IPS-20b (cell line): ENCODE measurements around the gene CKM.
"Not testable (repeated sequence)": the region's sequence is repeated elsewhere in the genome, so short reads cannot be mapped to it uniquely, and the experiment has no call there.

ENCODE experiments used
- H3K27ac ChIP-seq: one replicate; pipeline ENCODE4 v1.5.1; 2013; ENCODE audit warnings: low read length
- H3K27me3 ChIP-seq: 2 replicates; pipeline ENCODE4 v1.6.1; 2013; ENCODE audit warnings: mild to moderate bottlenecking, low read length, inconsistent platforms; ENCODE audit not compliant: insufficient read depth
- H3K36me3 ChIP-seq: 2 replicates; pipeline ENCODE4 v1.6.1; 2013; ENCODE audit warnings: low read depth, mild to moderate bottlenecking, inconsistent platforms, low read length, moderate library complexity; ENCODE audit not compliant: insufficient read depth
- H3K4me1 ChIP-seq: 2 replicates; pipeline ENCODE4 v1.6.1; 2013; ENCODE audit warnings: mild to moderate bottlenecking, control low read depth, inconsistent platforms, low read length, moderate library complexity; ENCODE audit not compliant: insufficient read depth
- H3K4me3 ChIP-seq: 2 replicates; pipeline ENCODE4 v1.5.1; 2013; ENCODE audit warnings: mild to moderate bottlenecking, low read length, inconsistent platforms
- H3K9ac ChIP-seq: 2 replicates; pipeline ENCODE4 v1.6.1; 2013; ENCODE audit warnings: low read depth, mild to moderate bottlenecking, inconsistent platforms, low read length, moderate library complexity
- H3K9me3 ChIP-seq: 2 replicates; pipeline ENCODE4 v1.6.1; 2013; ENCODE audit warnings: mild to moderate bottlenecking, low read depth, low read length, inconsistent platforms; ENCODE audit not compliant: insufficient read depth

Gene CKM

GRCh38 chr19:45309322-45309721 is 13.4 kb downstream of the CKM start:
- H3K36me3 ChIP-seq, H3K27ac ChIP-seq, H3K4me3 ChIP-seq, H3K9ac ChIP-seq, H3K9me3 ChIP-seq, H3K4me1 ChIP-seq: not testable (repeated sequence)
- H3K27me3 ChIP-seq, result peaks cover 38% of the 10 kb centered on the region

- no peak overlapping the region for H3K9ac ChIP-seq
- H3K36me3 ChIP-seq, result no peaks in the 10 kb centered on the region
- no peaks in the 10 kb centered on the region for H3K4me1 ChIP-seq
- H3K27me3 ChIP-seq, result peaks cover 34% of the 10 kb centered on the region
- no peak overlapping the region for H3K4me3 ChIP-seq
- no peaks in the 10 kb centered on the region for H3K9me3 ChIP-seq
- no peak overlapping the region for H3K27ac ChIP-seq
Observed at GRCh38 chr19:45307361-45307760, 15.3 kb downstream of the CKM start.

- Histone ChIP-seq H3K4me1 (no peaks in the 10 kb centered on the region), H3K9me3 (no peaks in the 10 kb centered on the region), H3K27ac (no peak overlapping the region), H3K9ac (no peak overlapping the region), H3K4me3 (no peak overlapping the region), H3K36me3 (no peaks in the 10 kb centered on the region), H3K27me3 (peaks cover 34% of the 10 kb centered on the region)
Observed at GRCh38 chr19:45306518-45307027, 16.1 kb downstream of the CKM start.

DNA sequence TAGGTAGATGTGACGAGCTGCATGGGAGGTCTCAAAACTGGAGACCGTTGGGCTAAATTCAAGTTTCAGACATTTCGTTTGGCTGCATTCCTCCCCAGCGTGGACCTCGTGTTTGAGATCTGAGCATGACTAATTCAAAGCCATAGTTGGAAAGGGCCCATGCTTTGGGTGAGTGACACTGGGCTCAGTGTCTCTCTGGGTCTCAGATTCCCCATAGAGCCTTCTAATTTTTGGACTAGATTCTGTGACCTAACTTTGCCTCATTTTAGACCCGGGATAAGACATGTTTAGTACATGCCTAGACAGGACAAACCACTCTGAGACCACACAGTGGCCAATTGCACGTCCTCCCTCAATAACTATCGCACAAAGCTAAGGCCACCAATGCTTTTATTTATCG is 16.6 kb downstream of the CKM start:
- H3K36me3 ChIP-seq, result no peaks in the 10 kb centered on the region
- no peaks in the 10 kb centered on the region for H3K4me1 ChIP-seq
- no peak overlapping the region for H3K4me3 ChIP-seq
- H3K27me3 ChIP-seq, result peaks cover 34% of the 10 kb centered on the region
- no peaks in the 10 kb centered on the region for H3K9me3 ChIP-seq
- H3K27ac ChIP-seq, result no peak overlapping the region
- H3K9ac ChIP-seq, result no peak overlapping the region

- Histone ChIP-seq H3K9ac (no peak overlapping the region), H3K4me3 (no peak overlapping the region), H3K4me1 (no peaks in the 10 kb centered on the region), H3K36me3 (no peaks in the 10 kb centered on the region), H3K27me3 (peaks cover 34% of the 10 kb centered on the region), H3K27ac (no peak overlapping the region), H3K9me3 (no peaks in the 10 kb centered on the region)
Observed at GRCh38 chr19:45305421-45305820, 17.3 kb downstream of the CKM start.

- no peaks in the 10 kb centered on the region for H3K36me3 ChIP-seq
- H3K4me1 ChIP-seq, result no peaks in the 10 kb centered on the region
- no peak overlapping the region for H3K4me3 ChIP-seq
- peaks cover 34% of the 10 kb centered on the region for H3K27me3 ChIP-seq
- no peak overlapping the region for H3K9ac ChIP-seq
- H3K9me3 ChIP-seq, result no peaks in the 10 kb centered on the region
- no peak overlapping the region for H3K27ac ChIP-seq
Observed at GRCh38 chr19:45305007-45305406, 17.7 kb downstream of the CKM start.

DNA sequence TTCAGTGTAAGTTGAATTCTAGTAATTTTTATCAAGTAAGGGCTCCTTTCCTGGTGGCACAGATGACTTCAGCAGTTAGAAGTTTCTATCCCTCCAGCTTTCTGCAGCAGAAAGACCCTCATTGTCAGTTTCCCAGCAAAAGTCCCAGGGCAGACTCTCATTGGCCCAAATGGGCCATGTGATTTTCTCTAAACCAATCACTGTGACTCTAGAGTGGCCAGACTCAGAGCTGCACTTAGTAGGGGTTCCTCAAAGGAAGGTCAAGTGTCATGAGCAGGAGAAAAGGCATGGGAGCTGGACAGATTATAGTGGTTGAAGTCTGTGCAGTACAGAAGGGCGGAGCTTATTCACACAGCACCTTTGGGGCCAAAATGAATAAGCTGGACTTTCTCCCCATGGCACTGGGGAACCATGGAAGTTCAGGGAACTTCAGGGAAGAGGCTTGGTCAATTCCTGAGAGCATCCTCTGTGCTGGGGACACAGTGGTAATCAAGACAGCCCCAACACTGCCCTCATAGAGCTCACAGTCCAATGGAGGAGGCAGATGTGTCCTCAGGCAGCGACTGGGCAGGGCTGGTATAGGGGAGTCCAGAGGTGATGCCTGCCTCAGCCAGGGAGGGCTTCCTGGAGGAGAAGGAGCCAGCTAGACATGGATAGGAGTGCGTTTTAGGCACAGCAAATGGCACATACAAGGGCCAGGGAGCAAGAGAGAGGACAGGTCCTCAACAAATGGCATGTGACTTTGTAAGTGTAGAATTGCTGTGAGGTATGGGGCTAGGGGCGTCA is 18.3 kb downstream of the CKM start:
- H3K4me1 ChIP-seq, result no peaks in the 10 kb centered on the region
- H3K9me3 ChIP-seq, result no peaks in the 10 kb centered on the region
- H3K4me3 ChIP-seq, result no peak overlapping the region
- H3K27me3 ChIP-seq, result peaks cover 34% of the 10 kb centered on the region
- H3K36me3 ChIP-seq, result no peaks in the 10 kb centered on the region
- no peak overlapping the region for H3K9ac ChIP-seq
- no peak overlapping the region for H3K27ac ChIP-seq

GRCh38 chr19:45303269-45304060 is 19.2 kb downstream of the CKM start:
- H3K36me3 ChIP-seq, result no peaks in the 10 kb centered on the region
- no peak overlapping the region for H3K27ac ChIP-seq
- H3K4me3 ChIP-seq, result no peak overlapping the region
- H3K9me3 ChIP-seq, result no peaks in the 10 kb centered on the region
- no peaks in the 10 kb centered on the region for H3K4me1 ChIP-seq
- peaks cover 34% of the 10 kb centered on the region for H3K27me3 ChIP-seq
- H3K9ac ChIP-seq, result no peak overlapping the region

DNA sequence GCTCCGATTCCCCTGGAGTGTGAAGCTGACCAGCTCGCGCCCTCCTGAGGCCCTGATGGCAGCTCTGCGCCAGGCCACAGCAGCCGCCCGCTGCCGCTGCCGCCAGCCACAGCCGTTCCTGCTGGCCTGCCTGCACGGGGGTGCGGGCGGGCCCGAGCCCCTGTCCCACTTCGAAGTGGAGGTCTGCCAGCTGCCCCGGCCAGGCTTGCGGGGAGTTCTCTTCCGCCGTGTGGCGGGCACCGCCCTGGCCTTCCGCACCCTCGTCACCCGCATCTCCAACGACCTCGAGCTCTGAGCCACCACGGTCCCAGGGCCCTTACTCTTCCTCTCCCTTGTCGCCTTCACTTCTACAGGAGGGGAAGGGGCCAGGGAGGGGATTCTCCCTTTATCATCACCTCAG is 20.3 kb downstream of the CKM start:
- Histone ChIP-seq H3K27me3 (peaks cover 34% of the 10 kb centered on the region), H3K9ac (no peak overlapping the region), H3K27ac (no peak overlapping the region), H3K9me3 (no peaks in the 10 kb centered on the region), H3K4me1 (no peaks in the 10 kb centered on the region), H3K36me3 (no peaks in the 10 kb centered on the region), H3K4me3 (no peak overlapping the region)

- H3K4me3 ChIP-seq, result no peak overlapping the region
- no peak overlapping the region for H3K27ac ChIP-seq
- peaks cover 4% of the 10 kb centered on the region for H3K36me3 ChIP-seq
- peaks cover 15% of the 10 kb centered on the region for H3K27me3 ChIP-seq
- H3K9me3 ChIP-seq, result no peaks in the 10 kb centered on the region
- no peak overlapping the region for H3K9ac ChIP-seq
- H3K4me1 ChIP-seq, result no peaks in the 10 kb centered on the region
Observed at GRCh38 chr19:45299719-45300118, 23.0 kb downstream of the CKM start.

GRCh38 chr19:45298264-45298663 is 24.4 kb downstream of the CKM start:
- H3K9me3 ChIP-seq, result no peaks in the 10 kb centered on the region
- H3K27me3 ChIP-seq, result peaks cover under 1% of the 10 kb centered on the region; the same call in 1 of the 2 replicates
- H3K27ac ChIP-seq, result no peak overlapping the region
- no peak overlapping the region for H3K4me3 ChIP-seq
- H3K4me1 ChIP-seq, result no peaks in the 10 kb centered on the region
- H3K36me3 ChIP-seq, result peaks cover 4% of the 10 kb centered on the region
- no peak overlapping the region for H3K9ac ChIP-seq

DNA sequence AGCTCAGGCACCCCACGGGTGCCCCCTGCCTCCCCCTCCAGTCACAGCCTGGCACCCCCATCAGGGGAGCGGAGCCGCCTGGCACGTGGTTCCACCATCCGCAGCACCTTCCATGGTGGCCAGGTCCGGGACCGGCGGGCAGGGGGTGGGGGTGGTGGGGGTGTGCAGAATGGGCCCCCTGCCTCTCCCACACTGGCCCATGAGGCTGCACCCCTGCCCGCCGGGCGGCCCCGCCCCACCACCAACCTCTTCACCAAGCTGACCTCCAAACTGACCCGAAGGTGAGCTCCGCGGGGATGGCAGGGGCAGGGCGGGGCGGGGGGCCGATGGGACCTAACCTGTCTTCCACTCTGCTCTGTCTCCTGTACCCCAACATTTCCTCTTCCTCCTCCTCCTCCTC is 25.0 kb downstream of the CKM start:
- no peak overlapping the region for H3K27ac ChIP-seq

More for the DNA sequence above, 25.0 kb downstream of the CKM start:
- peaks cover 4% of the 10 kb centered on the region for H3K36me3 ChIP-seq
- no peak overlapping the region for H3K9ac ChIP-seq
- no peaks in the 10 kb centered on the region for H3K9me3 ChIP-seq
- H3K4me3 ChIP-seq, result no peak overlapping the region
- H3K4me1 ChIP-seq, result no peaks in the 10 kb centered on the region
- H3K27me3 ChIP-seq, result no peaks in the 10 kb centered on the region
